Measurements from ENCODE around the gene USP22.

The USP22 gene

DNA sequence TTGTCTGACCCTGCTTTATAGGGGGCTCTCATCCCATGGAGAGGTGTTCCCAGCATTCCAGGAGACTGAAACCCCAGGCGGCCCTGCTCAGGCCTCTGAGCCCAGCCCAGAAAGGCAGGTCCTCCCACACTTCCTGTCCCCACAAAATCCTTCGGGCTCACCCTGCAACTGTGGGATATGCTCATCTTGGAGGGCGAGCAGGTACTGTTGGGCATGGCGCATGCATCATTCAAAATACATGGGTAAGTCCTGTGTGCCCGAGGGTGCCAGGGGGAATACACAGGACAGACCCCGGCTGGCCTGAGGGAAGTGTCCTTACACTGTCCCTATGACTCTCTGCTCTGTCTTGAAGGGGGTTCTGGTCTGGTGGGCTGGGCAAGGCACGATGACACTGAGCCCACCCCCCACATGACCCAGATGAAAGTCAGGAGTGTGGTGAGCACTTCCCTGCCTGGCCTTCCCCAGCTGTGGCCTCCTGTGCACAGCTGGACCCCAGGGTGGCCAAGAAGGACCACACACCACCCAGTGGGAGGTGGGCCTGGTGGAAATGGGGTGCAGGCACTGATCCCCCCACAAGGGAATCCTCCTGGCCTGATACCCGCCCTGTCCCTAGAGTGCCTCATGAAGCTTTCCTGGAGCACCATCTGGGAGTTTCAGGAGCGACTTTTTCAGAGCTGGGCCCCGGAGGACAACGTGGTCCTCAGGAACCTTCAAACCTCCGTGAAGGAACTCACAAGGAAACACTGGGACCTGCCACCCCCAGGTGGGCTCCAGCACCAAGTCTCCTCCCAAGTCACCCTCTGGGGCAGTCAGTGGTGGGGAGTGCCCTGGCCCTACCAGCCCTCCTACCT, 46.7 kb downstream of the USP22 start:
- intact Hi-C loops (cut with micrococcal nuclease) = no loop called here
- Mint-ChIP-seq H3K4me1 (ENCODE audit: low read depth) (peaks cover 20% of the 10 kb centered on the region), H3K4me3 (no peak overlapping the region), H3K9me3 (no peaks in the 10 kb centered on the region), H3K36me3 (ENCODE audit: low read depth) (peaks cover 27% of the 10 kb centered on the region), H3K27me3 (peaks cover 4% of the 10 kb centered on the region), H3K27ac (no peak overlapping the region)

DNA sequence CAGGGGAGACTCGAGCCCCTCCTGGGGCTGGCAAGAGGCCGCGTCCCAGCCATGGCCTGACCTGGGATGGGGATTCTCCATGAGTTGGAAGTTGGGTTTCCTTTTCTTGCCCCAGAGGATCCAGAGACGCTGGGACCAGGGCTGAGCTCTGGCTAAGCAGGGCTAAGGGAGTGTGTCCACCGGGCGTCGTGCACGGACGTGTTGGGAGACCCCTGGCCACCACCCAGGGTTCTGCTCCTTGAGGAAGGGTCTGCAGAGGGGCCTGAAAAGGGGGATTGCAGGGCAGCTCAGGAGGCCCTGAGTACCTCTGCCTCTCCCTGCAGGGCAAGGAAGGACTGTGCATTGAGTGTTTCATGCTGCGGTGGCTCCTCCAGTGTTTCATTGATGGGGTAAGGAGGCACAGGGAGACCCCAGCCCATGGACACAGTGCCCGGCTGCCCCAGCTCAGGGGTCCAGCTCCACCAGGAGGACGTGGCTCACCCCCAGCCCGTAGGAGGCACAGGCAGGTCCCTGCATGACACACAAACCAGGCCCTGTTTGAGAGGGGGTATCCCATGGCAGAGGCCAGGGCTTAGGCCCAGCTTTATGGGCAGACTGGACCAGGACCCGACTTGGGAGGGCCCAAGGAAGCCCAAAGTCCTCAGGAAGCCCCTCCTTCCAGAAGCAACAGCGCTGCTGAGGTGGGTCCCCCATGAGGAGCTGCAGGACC, 47.5 kb downstream of the USP22 start:
- H3K4me3 Mint-ChIP-seq = no peak overlapping the region
- H3K27ac Mint-ChIP-seq = no peak overlapping the region
- peaks cover 18% of the 10 kb centered on the region for H3K4me1 Mint-ChIP-seq (ENCODE audit: low read depth)
- H3K9me3 Mint-ChIP-seq = no peaks in the 10 kb centered on the region
- H3K27me3 Mint-ChIP-seq = peaks cover 4% of the 10 kb centered on the region
- peaks cover 19% of the 10 kb centered on the region for H3K36me3 Mint-ChIP-seq (ENCODE audit: low read depth)
- intact Hi-C loops (cut with micrococcal nuclease) = no loop called here

- Mint-ChIP-seq H3K36me3 (ENCODE audit: low read depth) (peaks cover 13% of the 10 kb centered on the region), H3K27ac (no peak overlapping the region)
- intact Hi-C loops (cut with micrococcal nuclease) = loop anchor here (5.0 kb wide), 1 partner anchor 87 kb away; no protein-coding TSS in a partner anchor
Observed at GRCh38 chr17:20994779-20995149, 48.0 kb downstream of the USP22 start.

GRCh38 chr17:20993863-20994778, 48.7 kb downstream of the USP22 start:
- Mint-ChIP-seq H3K27me3 (peaks cover 9% of the 10 kb centered on the region), H3K27ac (no peak overlapping the region), H3K36me3 (ENCODE audit: low read depth) (peaks cover 7% of the 10 kb centered on the region), H3K9me3 (no peaks in the 10 kb centered on the region), H3K4me1 (ENCODE audit: low read depth) (peaks cover 6% of the 10 kb centered on the region), H3K4me3 (no peak overlapping the region)
- intact Hi-C loops (cut with micrococcal nuclease) = loop anchor here (2.0 to 5.0 kb wide), 2 partner anchors 87 to 193 kb away; no protein-coding TSS in a partner anchor

More at GRCh38 chr17:20994779-20995149, 48.0 kb downstream of the USP22 start:
- Mint-ChIP-seq H3K27me3 (peaks cover 4% of the 10 kb centered on the region), H3K4me1 (ENCODE audit: low read depth) (peaks cover 13% of the 10 kb centered on the region), H3K4me3 (no peak overlapping the region), H3K9me3 (no peaks in the 10 kb centered on the region)

- Mint-ChIP-seq H3K27me3 (peaks cover 11% of the 10 kb centered on the region), H3K36me3 (ENCODE audit: low read depth) (no peaks in the 10 kb centered on the region), H3K9me3 (no peaks in the 10 kb centered on the region), H3K4me1 (ENCODE audit: low read depth) (no peaks in the 10 kb centered on the region), H3K27ac (no peak overlapping the region), H3K4me3 (no peak overlapping the region)
- intact Hi-C loops (cut with micrococcal nuclease) = loop anchor here (2.0 to 5.0 kb wide), 2 partner anchors 86 to 192 kb away; no protein-coding TSS in a partner anchor
Observed at GRCh38 chr17:20992987-20993862, 49.6 kb downstream of the USP22 start.

DNA sequence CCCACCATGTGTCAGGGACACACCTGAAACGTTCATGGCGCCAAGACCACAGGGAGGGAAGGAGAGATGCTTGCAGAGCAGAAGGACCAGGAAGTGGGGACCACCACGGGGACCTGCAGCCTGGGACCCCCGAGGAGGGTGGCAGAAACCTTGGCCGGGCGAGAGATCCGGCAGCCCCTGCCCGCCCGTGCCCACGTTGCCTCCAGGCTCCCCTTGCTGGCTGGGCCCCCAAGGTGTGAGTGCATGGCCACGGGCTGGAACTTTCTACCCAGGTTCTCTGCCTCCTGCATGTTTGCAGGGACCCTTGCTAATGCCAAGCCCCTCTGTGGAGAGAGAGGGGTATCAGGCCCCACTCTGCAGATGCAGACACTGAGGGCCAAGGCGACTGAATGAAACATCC, 50.4 kb downstream of the USP22 start:
- Mint-ChIP-seq H3K9me3 (no peaks in the 10 kb centered on the region), H3K4me3 (no peak overlapping the region), H3K4me1 (ENCODE audit: low read depth) (no peaks in the 10 kb centered on the region), H3K36me3 (ENCODE audit: low read depth) (no peaks in the 10 kb centered on the region), H3K27ac (no peak overlapping the region), H3K27me3 (peaks cover 11% of the 10 kb centered on the region)
- intact Hi-C loops (cut with micrococcal nuclease) = loop anchor here (2.0 to 5.0 kb wide), 2 partner anchors 85 to 192 kb away; no protein-coding TSS in a partner anchor

GRCh38 chr17:20991276-20992037, 51.4 kb downstream of the USP22 start:
- Mint-ChIP-seq H3K27ac (no peak overlapping the region), H3K9me3 (no peaks in the 10 kb centered on the region), H3K36me3 (ENCODE audit: low read depth) (no peaks in the 10 kb centered on the region), H3K27me3 (peaks cover 13% of the 10 kb centered on the region), H3K4me1 (ENCODE audit: low read depth) (no peaks in the 10 kb centered on the region), H3K4me3 (no peak overlapping the region)
- intact Hi-C loops (cut with micrococcal nuclease) = loop anchor here (2.0 to 5.0 kb wide), 2 partner anchors 84 to 191 kb away; no protein-coding TSS in a partner anchor

GRCh38 chr17:20989991-20990855, 52.6 kb downstream of the USP22 start:
- no peaks in the 10 kb centered on the region for H3K9me3 Mint-ChIP-seq
- H3K4me3 Mint-ChIP-seq = no peak overlapping the region
- H3K27me3 Mint-ChIP-seq = peaks cover 13% of the 10 kb centered on the region
- no peaks in the 10 kb centered on the region for H3K4me1 Mint-ChIP-seq (ENCODE audit: low read depth)
- H3K36me3 Mint-ChIP-seq (ENCODE audit: low read depth) = no peaks in the 10 kb centered on the region
- H3K27ac Mint-ChIP-seq = no peak overlapping the region
- intact Hi-C loops (cut with micrococcal nuclease) = loop anchor here (5.0 kb wide), 1 partner anchor 83 kb away; no protein-coding TSS in a partner anchor

- intact Hi-C loops (cut with micrococcal nuclease) = no loop called here
- Mint-ChIP-seq H3K27me3 (peaks cover 13% of the 10 kb centered on the region), H3K36me3 (ENCODE audit: low read depth) (no peaks in the 10 kb centered on the region), H3K4me3 (no peak overlapping the region), H3K27ac (no peak overlapping the region), H3K9me3 (no peaks in the 10 kb centered on the region), H3K4me1 (ENCODE audit: low read depth) (no peaks in the 10 kb centered on the region)
Observed at GRCh38 chr17:20989481-20989880, 53.3 kb downstream of the USP22 start.

GRCh38 chr17:20988896-20989295, 53.9 kb downstream of the USP22 start:
- Mint-ChIP-seq H3K4me1 (ENCODE audit: low read depth) (no peaks in the 10 kb centered on the region), H3K9me3 (no peaks in the 10 kb centered on the region), H3K4me3 (no peak overlapping the region), H3K27me3 (peaks cover 13% of the 10 kb centered on the region), H3K36me3 (ENCODE audit: low read depth) (no peaks in the 10 kb centered on the region), H3K27ac (no peak overlapping the region)
- intact Hi-C loops (cut with micrococcal nuclease) = no loop called here

- H3K27me3 Mint-ChIP-seq = peaks cover 13% of the 10 kb centered on the region
- H3K27ac Mint-ChIP-seq = no peak overlapping the region
- H3K36me3 Mint-ChIP-seq (ENCODE audit: low read depth) = no peaks in the 10 kb centered on the region
- H3K4me3 Mint-ChIP-seq = no peak overlapping the region
- intact Hi-C loops (cut with micrococcal nuclease) = no loop called here
- no peaks in the 10 kb centered on the region for H3K9me3 Mint-ChIP-seq
- H3K4me1 Mint-ChIP-seq (ENCODE audit: low read depth) = no peaks in the 10 kb centered on the region
Observed at GRCh38 chr17:20988001-20988636, 54.7 kb downstream of the USP22 start.

All from dendritic cell treated with granulocyte-macrophage colony-stimulating factor and Interleukin-4, amounts not matched to agents 40 ng/mL and 50 ng/mL, for 4 days (primary cell).